HepG2 (cell line): ENCODE measurements around the gene C16orf86. TPM values are rescaled to one million over a fixed set of nuclear protein-coding genes. Genes with fewer than 3 reads are reported as not detected.

Source experiments
- FOXC1 ChIP-seq: sonication (generic); formaldehyde crosslinking; IDR thresholded peaks from 2 replicates; pipeline ENCODE4 v1.8.0; 2022; ENCODE audit warnings: mild to moderate bottlenecking, missing genetic modification reagents, borderline replicate concordance
- HNF4G ChIP-seq, 2 experiments: sonication (generic) in 1 of 2; formaldehyde crosslinking in 1 of 2; IDR thresholded peaks; 2 replicates each; pipeline versions ENCODE4 v1.4.0 to v1.6.1; 2011 to 2020; ENCODE audit warnings: borderline replicate concordance in 2 of 2, low read depth in 2 of 2, mild to moderate bottlenecking in 2 of 2, low read length in 1 of 2, missing genetic modification reagents in 1 of 2, moderate library complexity in 1 of 2
- RBAK ChIP-seq: sonication (generic); formaldehyde crosslinking; IDR thresholded peaks from 2 replicates; pipeline ENCODE4 v1.5.1; 2020; ENCODE audit warnings: mild to moderate bottlenecking, missing genetic modification reagents
- TARDBP ChIP-seq: sonication (generic); formaldehyde crosslinking; IDR thresholded peaks from 2 replicates; pipeline ENCODE4 v1.8.0; 2022; ENCODE audit warnings: mild to moderate bottlenecking, missing genetic modification reagents
- ZBTB1 ChIP-seq: sonication (generic); formaldehyde crosslinking; IDR thresholded peaks from 2 replicates; pipeline ENCODE4 v1.4.0; 2020; ENCODE audit warnings: missing genetic modification reagents, borderline replicate concordance
- ZNF326 ChIP-seq: sonication (generic); formaldehyde crosslinking; IDR thresholded peaks from 2 replicates; pipeline ENCODE4 v1.4.0; 2020; ENCODE audit warnings: missing genetic modification reagents, borderline replicate concordance
- ZNF446 ChIP-seq: sonication (generic); formaldehyde crosslinking; IDR thresholded peaks from 2 replicates; pipeline ENCODE4 v1.5.0; 2020; ENCODE audit warnings: mild to moderate bottlenecking, missing genetic modification reagents
- polyA plus RNA-seq, 8 experiments: library from polyadenylated mRNA; depleted of rRNA in 3 of 8; stranded (reverse) in 7 of 8; unstranded in 1 of 8; fragments of >200 nt; fragmentation: Illumina TruSeq in 4 of 8; extraction: Trizol in 4 of 8; gene quantifications; 2 replicates each; pipeline versions ENCODE4 v1.2.1 to v1.2.3, GENCODE V29; 2011 to 2016; ENCODE audit warnings: low read depth in 4 of 8, missing spikeins in 1 of 8, mixed read lengths in 1 of 8; ENCODE audit not compliant: insufficient read depth in 1 of 8
- total RNA-seq, 5 experiments: library from RNA; depleted of rRNA; stranded (reverse); fragments of >200 nt; fragmentation: Illumina TruSeq; extraction: Trizol; gene quantifications; 2 replicates each; pipeline ENCODE4 v1.2.3, GENCODE V29; 2016; ENCODE audit warnings: low read depth in 1 of 5
- TF ChIP-seq, protein P1 (sequence below): sonication (generic); formaldehyde crosslinking; IDR thresholded peaks from 2 replicates; pipeline ENCODE4 v1.4.0; 2020; ENCODE audit warnings: missing genetic modification reagents
- TF ChIP-seq, protein P2 (sequence below), 2 experiments: sonication (generic) in 1 of 2; formaldehyde crosslinking in 1 of 2; IDR thresholded peaks; 2 replicates each; pipeline versions ENCODE4 v1.4.0 to v1.6.1; 2018 to 2020; ENCODE audit warnings: missing genetic modification reagents in 2 of 2, borderline replicate concordance in 1 of 2, low read depth in 1 of 2, mild to moderate bottlenecking in 1 of 2, missing biosample characterization in 1 of 2
- TF ChIP-seq, protein P3 (sequence below): sonication (generic); formaldehyde crosslinking; IDR thresholded peaks from 2 replicates; pipeline ENCODE4 v1.4.0; 2020; ENCODE audit warnings: missing genetic modification reagents, mild to moderate bottlenecking, borderline replicate concordance
- TF ChIP-seq, protein P4 (sequence below): sonication (generic); formaldehyde crosslinking; IDR thresholded peaks from 2 replicates; pipeline ENCODE4 v1.9.0; 2021; ENCODE audit warnings: mild to moderate bottlenecking, missing genetic modification reagents
- TF ChIP-seq, protein P5 (sequence below): sonication (generic); formaldehyde crosslinking; IDR thresholded peaks from 2 replicates; pipeline ENCODE4 v1.4.0; 2020; ENCODE audit warnings: missing genetic modification reagents, mild to moderate bottlenecking, borderline replicate concordance

Gene C16orf86
- total and polyA plus RNA-seq, 2 of the 13 experiments (the other 11 are each of a cell fraction or from before 2014, with no cell fraction given), result 1.5 to 3.1 TPM

DNA sequence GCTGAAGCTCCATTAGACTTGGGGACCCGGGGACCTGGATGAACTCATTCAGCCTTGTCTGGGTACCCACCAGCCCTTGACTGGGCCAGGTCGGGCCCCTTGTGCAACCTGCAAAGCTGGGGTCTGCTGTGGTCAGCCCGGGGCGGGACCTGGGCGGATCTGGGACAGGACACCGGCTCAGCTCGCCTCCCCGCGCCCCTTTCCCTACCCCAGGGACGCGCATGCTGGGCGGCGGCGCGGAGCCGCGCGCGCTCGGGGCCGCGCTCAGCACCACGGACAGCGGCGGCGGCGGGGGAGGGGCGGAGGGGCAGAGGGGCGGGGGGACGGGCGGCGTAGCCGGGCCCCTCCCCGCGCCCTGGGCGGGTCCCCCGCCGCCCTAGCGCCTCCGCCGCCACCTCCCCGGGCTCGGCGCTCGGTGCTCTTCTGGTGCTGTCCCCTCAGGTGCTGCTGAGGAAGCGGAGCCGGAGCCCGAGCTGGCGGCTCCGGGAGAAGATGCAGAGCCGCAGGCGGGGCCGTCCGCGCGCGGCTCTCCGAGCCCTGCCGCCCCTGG lies 14.0 kb upstream of the C16orf86 start (continued):
- TF ChIP-seq, protein P1, sequence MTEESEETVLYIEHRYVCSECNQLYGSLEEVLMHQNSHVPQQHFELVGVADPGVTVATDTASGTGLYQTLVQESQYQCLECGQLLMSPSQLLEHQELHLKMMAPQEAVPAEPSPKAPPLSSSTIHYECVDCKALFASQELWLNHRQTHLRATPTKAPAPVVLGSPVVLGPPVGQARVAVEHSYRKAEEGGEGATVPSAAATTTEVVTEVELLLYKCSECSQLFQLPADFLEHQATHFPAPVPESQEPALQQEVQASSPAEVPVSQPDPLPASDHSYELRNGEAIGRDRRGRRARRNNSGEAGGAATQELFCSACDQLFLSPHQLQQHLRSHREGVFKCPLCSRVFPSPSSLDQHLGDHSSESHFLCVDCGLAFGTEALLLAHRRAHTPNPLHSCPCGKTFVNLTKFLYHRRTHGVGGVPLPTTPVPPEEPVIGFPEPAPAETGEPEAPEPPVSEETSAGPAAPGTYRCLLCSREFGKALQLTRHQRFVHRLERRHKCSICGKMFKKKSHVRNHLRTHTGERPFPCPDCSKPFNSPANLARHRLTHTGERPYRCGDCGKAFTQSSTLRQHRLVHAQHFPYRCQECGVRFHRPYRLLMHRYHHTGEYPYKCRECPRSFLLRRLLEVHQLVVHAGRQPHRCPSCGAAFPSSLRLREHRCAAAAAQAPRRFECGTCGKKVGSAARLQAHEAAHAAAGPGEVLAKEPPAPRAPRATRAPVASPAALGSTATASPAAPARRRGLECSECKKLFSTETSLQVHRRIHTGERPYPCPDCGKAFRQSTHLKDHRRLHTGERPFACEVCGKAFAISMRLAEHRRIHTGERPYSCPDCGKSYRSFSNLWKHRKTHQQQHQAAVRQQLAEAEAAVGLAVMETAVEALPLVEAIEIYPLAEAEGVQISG (CRISPR knock-in tag), result 0 out of 2 replicates have a peak, but pooled peaks have one; percentile 18
- TF ChIP-seq ZBTB1 (CRISPR knock-in tag) (no peak), RBAK (CRISPR knock-in tag) (no peak), TARDBP (CRISPR knock-in tag) (no peak), HNF4G (IDR thresholded peaks at IDR 0.05; ENCODE audit: borderline replicate concordance, low read depth, low read length) (no peak), HNF4G (CRISPR knock-in tag; IDR thresholded peaks at IDR 0.05; ENCODE audit: borderline replicate concordance, low read depth) (no peak), FOXC1 (CRISPR knock-in tag) (no peak), ZNF446 (CRISPR knock-in tag) (peak; percentile 93), ZNF326 (no peak)
- TF ChIP-seq, protein P2, sequence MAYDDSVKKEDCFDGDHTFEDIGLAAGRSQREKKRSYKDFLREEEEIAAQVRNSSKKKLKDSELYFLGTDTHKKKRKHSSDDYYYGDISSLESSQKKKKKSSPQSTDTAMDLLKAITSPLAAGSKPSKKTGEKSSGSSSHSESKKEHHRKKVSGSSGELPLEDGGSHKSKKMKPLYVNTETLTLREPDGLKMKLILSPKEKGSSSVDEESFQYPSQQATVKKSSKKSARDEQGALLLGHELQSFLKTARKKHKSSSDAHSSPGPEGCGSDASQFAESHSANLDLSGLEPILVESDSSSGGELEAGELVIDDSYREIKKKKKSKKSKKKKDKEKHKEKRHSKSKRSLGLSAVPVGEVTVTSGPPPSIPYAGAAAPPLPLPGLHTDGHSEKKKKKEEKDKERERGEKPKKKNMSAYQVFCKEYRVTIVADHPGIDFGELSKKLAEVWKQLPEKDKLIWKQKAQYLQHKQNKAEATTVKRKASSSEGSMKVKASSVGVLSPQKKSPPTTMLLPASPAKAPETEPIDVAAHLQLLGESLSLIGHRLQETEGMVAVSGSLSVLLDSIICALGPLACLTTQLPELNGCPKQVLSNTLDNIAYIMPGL (CRISPR knock-in tag; IDR thresholded peaks at IDR 0.05; ENCODE audit: borderline replicate concordance in 1 of 2, low read depth in 1 of 2), result no peak
- TF ChIP-seq, protein P3, sequence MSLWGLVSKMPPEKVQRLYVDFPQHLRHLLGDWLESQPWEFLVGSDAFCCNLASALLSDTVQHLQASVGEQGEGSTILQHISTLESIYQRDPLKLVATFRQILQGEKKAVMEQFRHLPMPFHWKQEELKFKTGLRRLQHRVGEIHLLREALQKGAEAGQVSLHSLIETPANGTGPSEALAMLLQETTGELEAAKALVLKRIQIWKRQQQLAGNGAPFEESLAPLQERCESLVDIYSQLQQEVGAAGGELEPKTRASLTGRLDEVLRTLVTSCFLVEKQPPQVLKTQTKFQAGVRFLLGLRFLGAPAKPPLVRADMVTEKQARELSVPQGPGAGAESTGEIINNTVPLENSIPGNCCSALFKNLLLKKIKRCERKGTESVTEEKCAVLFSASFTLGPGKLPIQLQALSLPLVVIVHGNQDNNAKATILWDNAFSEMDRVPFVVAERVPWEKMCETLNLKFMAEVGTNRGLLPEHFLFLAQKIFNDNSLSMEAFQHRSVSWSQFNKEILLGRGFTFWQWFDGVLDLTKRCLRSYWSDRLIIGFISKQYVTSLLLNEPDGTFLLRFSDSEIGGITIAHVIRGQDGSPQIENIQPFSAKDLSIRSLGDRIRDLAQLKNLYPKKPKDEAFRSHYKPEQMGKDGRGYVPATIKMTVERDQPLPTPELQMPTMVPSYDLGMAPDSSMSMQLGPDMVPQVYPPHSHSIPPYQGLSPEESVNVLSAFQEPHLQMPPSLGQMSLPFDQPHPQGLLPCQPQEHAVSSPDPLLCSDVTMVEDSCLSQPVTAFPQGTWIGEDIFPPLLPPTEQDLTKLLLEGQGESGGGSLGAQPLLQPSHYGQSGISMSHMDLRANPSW (CRISPR knock-in tag), result no peak
- TF ChIP-seq, protein P4, sequence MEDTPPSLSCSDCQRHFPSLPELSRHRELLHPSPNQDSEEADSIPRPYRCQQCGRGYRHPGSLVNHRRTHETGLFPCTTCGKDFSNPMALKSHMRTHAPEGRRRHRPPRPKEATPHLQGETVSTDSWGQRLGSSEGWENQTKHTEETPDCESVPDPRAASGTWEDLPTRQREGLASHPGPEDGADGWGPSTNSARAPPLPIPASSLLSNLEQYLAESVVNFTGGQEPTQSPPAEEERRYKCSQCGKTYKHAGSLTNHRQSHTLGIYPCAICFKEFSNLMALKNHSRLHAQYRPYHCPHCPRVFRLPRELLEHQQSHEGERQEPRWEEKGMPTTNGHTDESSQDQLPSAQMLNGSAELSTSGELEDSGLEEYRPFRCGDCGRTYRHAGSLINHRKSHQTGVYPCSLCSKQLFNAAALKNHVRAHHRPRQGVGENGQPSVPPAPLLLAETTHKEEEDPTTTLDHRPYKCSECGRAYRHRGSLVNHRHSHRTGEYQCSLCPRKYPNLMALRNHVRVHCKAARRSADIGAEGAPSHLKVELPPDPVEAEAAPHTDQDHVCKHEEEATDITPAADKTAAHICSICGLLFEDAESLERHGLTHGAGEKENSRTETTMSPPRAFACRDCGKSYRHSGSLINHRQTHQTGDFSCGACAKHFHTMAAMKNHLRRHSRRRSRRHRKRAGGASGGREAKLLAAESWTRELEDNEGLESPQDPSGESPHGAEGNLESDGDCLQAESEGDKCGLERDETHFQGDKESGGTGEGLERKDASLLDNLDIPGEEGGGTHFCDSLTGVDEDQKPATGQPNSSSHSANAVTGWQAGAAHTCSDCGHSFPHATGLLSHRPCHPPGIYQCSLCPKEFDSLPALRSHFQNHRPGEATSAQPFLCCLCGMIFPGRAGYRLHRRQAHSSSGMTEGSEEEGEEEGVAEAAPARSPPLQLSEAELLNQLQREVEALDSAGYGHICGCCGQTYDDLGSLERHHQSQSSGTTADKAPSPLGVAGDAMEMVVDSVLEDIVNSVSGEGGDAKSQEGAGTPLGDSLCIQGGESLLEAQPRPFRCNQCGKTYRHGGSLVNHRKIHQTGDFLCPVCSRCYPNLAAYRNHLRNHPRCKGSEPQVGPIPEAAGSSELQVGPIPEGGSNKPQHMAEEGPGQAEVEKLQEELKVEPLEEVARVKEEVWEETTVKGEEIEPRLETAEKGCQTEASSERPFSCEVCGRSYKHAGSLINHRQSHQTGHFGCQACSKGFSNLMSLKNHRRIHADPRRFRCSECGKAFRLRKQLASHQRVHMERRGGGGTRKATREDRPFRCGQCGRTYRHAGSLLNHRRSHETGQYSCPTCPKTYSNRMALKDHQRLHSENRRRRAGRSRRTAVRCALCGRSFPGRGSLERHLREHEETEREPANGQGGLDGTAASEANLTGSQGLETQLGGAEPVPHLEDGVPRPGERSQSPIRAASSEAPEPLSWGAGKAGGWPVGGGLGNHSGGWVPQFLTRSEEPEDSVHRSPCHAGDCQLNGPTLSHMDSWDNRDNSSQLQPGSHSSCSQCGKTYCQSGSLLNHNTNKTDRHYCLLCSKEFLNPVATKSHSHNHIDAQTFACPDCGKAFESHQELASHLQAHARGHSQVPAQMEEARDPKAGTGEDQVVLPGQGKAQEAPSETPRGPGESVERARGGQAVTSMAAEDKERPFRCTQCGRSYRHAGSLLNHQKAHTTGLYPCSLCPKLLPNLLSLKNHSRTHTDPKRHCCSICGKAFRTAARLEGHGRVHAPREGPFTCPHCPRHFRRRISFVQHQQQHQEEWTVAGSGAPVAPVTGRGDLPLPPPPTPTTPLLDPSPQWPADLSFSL (CRISPR knock-in tag), result no peak
- TF ChIP-seq, protein P5, sequence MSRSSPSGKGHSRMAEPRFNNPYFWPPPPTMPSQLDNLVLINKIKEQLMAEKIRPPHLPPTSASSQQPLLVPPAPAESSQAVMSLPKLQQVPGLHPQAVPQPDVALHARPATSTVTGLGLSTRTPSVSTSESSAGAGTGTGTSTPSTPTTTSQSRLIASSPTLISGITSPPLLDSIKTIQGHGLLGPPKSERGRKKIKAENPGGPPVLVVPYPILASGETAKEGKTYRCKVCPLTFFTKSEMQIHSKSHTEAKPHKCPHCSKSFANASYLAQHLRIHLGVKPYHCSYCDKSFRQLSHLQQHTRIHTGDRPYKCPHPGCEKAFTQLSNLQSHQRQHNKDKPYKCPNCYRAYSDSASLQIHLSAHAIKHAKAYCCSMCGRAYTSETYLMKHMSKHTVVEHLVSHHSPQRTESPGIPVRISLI, result no peak
